GM10266 (cell line): ENCODE data around the gene TBCD.

ENCODE experiments used
- DNase-seq: peaks from one replicate; pipeline ENCODE4 v3.0.0; 2012; ENCODE audit errors: extremely low spot score
- CTCF ChIP-seq: IDR thresholded peaks from 2 replicates; pipeline ENCODE4 v1.5.1; 2012; ENCODE audit warnings: mild to moderate bottlenecking, low read depth; ENCODE audit not compliant: control insufficient read depth, insufficient read depth; ENCODE audit errors: missing control alignments

The TBCD gene

GRCh38 chr17:82805823-82806222, 54.0 kb downstream of the TBCD start:
- TF ChIP-seq CTCF = no peak
- no peak for DNase-seq

GRCh38 chr17:82806645-82807044, 54.8 kb downstream of the TBCD start:
- no peak for DNase-seq
- TF ChIP-seq CTCF = no peak

- no peak for TF ChIP-seq CTCF
- DNase-seq = no peak
These were observed 55.2 kb downstream of the TBCD start for GRCh38 chr17:82807101-82807500.

GRCh38 chr17:82807562-82807961, 55.7 kb downstream of the TBCD start:
- DNase-seq = no peak
- no peak for TF ChIP-seq CTCF

GRCh38 chr17:82808006-82808405, 56.1 kb downstream of the TBCD start:
- TF ChIP-seq CTCF = no peak
- no peak for DNase-seq

GRCh38 chr17:82808921-82809905, 57.3 kb downstream of the TBCD start:
- TF ChIP-seq CTCF = no peak
- DNase-seq = no peak

- no peak for DNase-seq
These were observed 59.0 kb downstream of the TBCD start for GRCh38 chr17:82810644-82811430.

More at GRCh38 chr17:82810644-82811430, 59.0 kb downstream of the TBCD start:
- TF ChIP-seq CTCF = no peak
